ENCODE measurements around the gene NHERF2.

The NHERF2 gene

DNA sequence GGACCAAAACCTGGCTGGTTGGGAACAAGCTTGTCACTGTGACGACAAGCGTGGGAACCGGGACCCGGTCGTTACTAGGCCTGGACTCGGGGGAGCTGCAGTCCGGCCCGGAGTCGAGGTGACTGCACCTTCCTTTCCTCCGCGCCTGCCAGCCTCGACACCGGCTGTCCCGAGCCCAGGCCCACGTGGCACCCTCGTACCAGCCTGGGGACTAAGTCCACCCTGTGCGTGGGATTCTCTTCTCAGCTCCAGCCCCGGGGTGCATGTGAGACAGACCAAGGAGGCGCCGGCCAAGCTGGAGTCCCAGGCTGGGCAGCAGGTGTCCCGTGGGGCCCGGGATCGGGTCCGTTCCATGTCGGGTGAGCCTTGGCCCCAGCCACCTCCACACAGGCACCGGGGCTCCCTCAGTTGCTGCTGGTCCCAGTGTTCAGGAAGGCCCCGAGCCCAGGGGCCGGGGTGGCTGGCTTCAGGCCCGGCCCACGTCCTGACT lies 52.7 kb downstream of the NHERF2 start:
- DNase-seq (ENCODE audit: low read depth in 3 of 3, low spot score in 1 of 3): no peak

DNA sequence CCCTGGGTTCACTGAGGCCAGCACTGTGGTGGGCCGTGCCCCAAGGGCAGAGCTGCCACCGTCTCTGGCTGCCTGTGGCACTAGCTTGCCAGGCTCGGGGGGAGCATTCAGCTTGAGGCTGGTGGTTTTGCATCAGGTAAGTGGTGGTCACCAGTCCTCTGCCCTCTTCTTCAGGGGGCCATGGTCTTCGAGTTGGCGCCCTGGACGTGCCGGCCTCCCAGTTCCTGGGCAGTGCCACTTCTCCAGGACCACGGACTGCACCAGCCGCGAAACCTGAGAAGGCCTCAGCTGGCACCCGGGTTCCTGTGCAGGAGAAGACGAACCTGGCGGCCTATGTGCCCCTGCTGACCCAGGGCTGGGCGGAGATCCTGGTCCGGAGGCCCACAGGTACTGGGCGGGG lies 53.3 kb downstream of the NHERF2 start:
- no peak for DNase-seq (ENCODE audit: low read depth in 3 of 3, low spot score in 1 of 3)

DNA sequence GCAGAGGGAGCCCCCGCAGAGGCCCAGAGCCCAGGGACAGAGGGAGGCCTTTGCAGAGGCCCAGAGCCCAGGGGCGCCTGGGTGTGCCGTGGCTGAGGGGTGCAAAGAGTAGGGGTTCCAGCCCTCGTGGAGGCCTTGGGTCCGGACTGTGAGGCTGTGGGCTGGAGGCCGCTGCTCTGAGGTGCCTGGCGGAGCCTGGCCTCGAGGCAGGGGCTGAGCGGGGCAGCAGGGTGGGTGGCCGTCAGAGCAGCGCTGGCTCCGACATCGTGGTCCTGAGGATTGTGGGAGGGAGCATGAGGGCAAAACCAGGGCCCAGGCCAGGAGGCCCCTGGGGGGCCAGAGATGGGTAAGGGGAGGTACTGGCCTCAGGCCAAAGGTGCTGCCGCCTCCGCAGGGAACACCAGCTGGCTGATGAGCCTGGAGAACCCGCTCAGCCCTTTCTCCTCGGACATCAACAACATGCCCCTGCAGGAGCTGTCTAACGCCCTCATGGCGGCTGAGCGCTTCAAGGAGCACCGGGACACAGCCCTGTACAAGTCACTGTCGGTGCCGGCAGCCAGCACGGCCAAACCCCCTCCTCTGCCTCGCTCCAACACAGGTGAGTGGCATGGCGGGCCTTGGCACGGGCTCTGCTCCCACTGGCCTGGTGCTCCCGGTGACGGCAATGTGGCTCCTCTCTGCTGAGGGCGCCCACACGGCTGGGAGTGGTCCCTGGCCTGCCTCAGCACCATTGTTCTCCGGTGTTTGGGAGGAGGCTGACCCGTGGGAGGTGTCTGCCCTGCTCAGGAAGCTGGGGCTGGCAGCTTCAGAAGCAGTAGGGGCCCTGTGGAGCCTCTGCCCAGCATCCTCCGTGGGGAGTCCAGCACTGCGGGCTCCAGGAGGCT lies 54.7 kb downstream of the NHERF2 start:
- no peak for DNase-seq (ENCODE audit: low read depth in 3 of 3, low spot score in 1 of 3)

DNA sequence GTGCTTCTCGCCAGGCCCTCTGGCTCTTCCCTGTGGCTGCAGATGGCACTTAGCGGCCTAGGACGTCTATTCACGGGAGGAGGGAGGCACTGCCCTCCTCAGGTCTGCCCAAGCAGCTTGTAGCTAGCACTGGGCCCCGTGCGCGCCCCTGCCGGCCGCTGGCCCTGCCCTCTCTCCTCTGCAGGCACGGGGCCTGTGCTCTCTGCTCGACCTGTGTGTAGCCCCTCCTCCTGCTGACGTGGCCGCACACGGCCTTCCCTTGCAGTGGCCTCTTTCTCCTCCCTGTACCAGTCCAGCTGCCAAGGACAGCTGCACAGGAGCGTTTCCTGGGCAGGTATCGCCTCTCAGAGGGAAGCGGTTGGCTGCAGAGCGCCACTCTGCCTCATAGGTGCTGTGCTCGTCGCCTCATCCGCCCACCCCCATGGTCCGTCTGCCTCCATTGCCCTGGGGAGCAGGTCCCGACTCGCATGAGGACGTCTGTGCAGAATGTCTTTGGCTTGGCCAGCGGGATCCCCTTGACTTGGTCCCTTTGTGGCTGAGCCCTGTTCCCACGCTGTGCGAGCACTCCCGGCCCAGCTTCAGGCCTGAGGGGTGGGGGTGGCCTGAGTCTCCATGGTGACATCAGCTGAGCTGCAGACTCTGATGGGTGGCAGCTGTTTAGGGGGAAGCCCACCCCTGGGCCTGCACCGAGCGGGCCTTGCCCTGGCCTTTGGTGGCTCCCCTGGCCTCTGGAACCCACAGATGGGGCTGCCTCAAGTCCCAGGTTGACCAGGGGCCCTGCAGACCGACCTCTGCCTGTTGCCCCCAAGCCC lies 55.7 kb downstream of the NHERF2 start:
- no peak for DNase-seq (ENCODE audit: low read depth in 3 of 3, low spot score in 1 of 3)

DNA sequence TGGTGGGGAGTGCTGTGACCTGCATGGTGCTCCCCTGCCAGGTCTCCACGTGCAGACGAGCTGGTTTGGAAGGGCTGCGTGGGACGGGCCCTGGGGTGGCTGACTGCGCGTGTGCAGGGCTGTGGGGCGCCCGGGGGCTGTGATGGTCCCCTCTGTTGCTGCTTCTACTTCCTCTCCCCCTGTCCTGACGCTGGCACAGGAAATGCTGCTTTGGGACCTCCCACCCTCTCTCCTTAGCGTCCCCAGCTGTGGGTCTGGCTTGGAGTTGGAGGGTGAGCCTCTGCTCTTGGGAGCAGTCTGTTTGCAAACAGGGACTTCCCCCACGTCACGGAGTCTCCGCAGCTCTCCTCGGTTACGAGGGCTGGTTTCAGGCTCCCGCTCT lies 56.3 kb downstream of the NHERF2 start:
- DNase-seq (ENCODE audit: low read depth in 3 of 3, low spot score in 1 of 3): no peak

DNA sequence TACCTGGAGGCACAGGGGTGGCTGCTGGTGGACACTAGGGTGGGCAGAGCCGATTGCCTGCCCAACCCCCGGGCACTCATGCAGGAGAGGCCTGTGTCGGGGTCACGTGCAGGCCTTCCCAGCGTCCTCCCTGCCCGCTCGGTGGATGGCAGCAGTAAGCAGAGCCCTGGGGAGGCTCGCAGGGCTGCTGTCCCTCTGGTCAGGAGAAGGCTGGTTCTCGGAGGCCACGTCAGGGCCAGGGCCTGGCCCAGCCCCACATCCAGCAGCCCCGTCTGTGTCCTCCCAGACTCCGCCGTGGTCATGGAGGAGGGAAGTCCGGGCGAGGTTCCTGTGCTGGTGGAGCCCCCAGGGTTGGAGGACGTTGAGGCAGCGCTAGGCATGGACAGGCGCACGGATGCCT lies 56.7 kb downstream of the NHERF2 start:
- no peak for DNase-seq (ENCODE audit: low read depth in 3 of 3, low spot score in 1 of 3)

DNA sequence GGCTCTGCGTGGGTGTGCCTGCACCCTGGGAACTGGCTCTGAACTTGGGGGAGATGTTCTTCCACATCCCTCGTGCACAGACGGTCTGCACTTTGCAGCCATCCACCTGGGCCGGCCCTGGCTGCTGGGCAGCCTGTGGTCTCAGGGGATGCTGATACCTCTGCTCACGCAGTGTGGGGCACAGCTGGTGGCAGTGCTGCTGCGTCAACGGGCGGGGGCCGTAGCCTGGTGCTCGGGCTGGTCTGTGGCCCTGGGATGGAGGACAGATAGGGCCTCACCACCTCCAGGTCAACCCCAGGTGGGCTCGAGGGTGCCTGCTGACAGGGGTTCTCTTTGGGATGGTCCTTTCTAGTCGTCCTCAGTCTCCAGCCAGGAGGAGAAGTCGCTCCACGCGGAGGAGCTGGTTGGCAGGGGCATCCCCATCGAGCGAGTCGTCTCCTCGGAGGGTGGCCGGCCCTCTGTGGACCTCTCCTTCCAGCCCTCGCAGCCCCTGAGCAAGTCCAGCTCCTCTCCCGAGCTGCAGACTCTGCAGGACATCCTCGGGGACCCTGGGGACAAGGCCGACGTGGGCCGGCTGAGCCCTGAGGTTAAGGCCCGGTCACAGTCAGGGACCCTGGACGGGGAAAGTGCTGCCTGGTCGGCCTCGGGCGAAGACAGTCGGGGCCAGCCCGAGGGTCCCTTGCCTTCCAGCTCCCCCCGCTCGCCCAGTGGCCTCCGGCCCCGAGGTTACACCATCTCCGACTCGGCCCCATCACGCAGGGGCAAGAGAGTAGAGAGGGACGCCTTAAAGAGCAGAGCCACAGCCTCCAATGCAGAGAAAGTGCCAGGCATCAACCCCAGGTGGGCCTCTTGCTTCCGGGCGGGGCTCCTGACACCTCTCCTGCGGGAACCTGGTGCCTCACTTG lies 57.4 kb downstream of the NHERF2 start:
- no peak for DNase-seq (ENCODE audit: low read depth in 3 of 3, low spot score in 1 of 3)

DNA sequence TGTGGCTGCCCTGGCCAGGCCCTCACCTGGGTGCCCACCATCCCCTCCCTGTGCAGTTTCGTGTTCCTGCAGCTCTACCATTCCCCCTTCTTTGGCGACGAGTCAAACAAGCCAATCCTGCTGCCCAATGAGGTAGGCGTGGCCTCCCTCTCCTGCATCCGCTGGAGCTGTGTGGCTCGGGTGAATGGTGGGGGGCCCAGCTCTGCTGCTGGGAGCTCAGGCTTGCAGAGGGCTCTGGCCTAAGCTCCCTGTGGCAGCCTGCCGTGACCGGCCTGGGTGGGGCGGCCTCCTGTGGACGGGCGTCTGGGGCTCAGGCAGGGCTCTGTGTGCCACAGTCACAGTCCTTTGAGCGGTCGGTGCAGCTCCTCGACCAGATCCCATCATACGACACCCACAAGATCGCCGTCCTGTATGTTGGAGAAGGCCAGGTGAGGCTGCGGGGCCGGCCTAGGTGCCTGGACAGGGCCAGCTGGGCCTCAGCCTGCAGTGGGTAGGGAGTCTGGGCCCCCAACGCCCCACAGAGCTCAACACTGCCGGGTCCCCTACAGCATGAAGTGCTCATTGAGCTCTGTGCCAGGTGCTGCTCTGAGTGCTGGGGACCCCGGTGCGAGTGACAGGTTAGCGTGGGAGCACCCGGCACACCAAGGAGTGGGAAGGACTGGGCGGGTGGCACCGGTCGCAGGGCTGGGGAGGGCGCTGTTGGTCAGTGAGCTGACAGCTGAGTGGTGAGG lies 58.4 kb downstream of the NHERF2 start:
- no peak for DNase-seq (ENCODE audit: low read depth in 3 of 3, low spot score in 1 of 3)

DNA sequence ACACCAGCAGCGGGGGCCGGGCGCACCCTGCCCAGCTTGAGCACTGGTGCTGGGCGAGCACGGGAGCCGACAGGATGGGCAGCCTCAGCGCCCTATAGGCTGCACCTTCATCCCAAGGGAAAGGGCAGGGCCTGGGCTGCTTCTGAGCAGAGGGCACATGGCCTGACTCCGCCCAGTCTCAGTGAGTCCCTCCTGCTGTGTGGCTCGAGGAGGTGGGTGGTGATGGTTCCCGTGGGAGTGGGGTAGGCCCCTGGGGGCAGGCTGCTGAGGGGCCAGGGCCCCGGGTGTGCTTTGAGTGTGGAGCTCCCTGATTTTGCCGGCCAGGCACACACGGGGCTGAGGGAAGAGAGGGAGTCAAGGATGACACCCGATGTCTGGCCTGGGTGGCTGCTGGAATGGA lies 59.0 kb downstream of the NHERF2 start:
- DNase-seq (ENCODE audit: low read depth in 3 of 3, low spot score in 1 of 3): no peak

DNA sequence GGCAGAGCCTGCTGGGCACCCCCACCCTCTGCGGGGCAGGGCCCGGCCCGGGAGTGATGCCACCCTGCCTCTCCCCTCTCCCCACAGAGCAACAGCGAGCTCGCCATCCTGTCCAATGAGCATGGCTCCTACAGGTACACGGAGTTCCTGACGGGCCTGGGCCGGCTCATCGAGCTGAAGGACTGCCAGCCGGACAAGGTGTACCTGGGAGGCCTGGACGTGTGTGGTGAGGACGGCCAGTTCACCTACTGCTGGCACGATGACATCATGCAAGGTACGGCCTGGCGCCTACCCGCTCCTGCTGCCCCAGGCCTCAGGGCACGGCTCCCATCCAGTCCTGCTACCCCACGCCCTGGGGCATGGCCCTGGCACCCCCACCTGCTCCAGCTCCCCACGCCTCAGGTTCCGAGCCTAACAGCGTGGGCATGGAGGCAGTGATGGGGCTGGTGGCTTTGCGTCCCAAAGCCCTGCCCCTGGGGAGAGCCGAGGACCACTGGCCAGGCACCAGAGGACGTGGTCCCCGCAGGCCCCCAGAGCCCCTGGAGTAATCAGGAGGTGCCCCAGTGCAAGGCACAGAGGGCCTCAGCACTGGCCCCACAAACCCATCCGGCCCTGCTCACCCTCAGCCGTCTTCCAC lies 59.5 kb downstream of the NHERF2 start:
- DNase-seq (ENCODE audit: low read depth in 3 of 3, low spot score in 1 of 3): no peak

DNA sequence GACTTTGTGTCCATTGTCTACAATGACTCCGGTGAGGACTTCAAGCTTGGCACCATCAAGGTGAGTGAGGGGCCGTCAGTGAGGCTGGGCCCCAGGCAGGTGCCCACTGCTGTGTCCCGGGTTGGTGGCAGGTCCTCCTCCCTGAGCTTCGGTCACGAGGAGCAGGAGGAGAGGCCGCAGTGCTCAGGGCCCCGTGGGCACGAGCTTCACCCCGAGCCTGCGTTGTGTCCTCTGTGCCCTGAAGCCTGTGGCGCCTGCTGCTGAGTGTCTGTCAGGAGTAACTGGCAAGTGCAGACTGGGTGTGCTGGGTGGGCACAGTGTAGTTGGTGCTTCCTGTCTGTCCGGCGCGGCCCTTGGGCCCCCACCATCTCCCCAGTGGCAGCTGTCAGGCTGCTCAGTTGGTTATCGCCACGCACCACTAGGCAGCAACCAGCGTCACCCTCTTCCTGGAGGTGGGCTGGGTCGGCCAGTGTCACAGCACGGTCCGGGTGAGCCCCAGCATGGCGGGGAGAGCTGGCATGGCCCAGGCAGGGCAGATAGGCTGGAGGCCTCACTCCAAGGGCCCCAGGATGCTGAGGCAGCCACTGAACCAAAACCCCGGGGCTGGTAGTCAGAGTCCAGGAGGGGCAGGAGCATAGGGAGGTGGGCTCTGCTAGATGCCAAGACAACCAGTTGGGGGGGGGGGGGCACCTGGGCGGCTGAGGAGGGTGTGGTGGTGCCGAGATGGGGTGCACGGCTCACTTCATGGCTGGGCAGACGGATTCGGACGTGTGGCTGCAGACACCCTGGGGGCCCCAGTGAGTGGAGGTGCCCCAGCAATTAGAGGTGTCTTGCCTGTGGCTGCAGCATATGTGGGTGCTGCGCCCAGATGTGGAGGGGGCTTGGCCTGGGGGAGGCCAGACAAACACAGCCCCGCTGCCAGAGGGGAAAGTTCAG lies 60.4 kb downstream of the NHERF2 start:
- DNase-seq (ENCODE audit: low read depth in 3 of 3, low spot score in 1 of 3): no peak

DNA sequence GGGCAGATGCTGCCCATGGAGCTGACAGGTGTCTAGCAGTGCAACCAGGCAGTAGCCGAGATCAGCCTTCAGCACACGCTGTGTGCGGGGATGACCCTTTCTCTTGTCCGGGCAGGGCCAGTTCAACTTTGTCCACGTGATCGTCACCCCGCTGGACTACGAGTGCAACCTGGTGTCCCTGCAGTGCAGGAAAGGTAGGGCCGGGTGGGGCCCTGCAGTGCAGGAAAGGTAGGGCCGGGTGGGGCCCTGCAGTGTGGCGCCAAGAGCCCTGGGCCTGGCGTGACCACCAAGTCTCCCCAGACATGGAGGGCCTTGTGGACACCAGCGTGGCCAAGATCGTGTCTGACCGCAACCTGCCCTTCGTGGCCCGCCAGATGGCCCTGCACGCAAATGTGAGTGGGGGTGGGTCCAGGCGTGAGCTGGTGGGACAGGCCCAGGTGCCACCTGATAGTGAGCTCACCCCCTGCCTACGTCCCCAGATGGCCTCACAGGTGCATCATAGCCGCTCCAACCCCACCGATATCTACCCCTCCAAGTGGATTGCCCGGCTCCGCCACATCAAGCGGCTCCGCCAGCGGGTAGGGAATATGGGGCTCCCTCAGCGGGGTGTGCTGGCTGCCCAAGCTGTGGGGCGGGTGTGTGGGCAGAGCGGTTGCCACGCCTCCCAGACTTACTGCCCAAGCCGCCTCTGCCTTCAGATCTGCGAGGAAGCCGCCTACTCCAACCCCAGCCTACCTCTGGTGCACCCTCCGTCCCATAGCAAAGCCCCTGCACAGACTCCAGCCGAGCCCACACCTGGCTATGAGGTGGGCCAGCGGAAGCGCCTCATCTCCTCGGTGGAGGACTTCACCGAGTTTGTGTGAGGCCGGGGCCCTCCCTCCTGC lies 61.3 kb downstream of the NHERF2 start:
- DNase-seq (ENCODE audit: low read depth in 3 of 3, low spot score in 1 of 3): no peak

Measured in stimulated activated CD4-positive, alpha-beta T cell treated with anti-CD3 and anti-CD28 coated beads, TNF-alpha, amount 100 ng/mL, for 1 hour (primary cell).